Transverse colon (tissue), 4 donors: ENCODE data around the gene FCF1. TPM values are rescaled to one million over a fixed set of nuclear protein-coding genes. Genes with fewer than 3 reads are reported as not detected.
A peak's percentile ranks its signal among the peaks of the same experiment; 100 is the strongest.

Experiments
- DNase-seq: peaks from one replicate; pipeline ENCODE4 v3.0.0-alpha.2; 2019
- H3K27ac ChIP-seq, 4 donors: fragments of 200-600 bp; sonication (generic); 2 replicates each; pipeline ENCODE4 v1.5.1; 2016 to 2018; ENCODE audit warnings: inconsistent platforms in 4 of 4
- H3K27me3 ChIP-seq: fragments of 200-600 bp; sonication (generic); 2 replicates; pipeline ENCODE4 v1.5.1; 2017; ENCODE audit warnings: inconsistent platforms
- H3K36me3 ChIP-seq, 4 donors: fragments of 200-600 bp; sonication (generic); 2 replicates each; pipeline ENCODE4 v1.5.1; 2017 to 2019; ENCODE audit warnings: inconsistent platforms in 4 of 4
- H3K4me1 ChIP-seq, 4 donors: fragments of 200-600 bp; sonication (generic); 2 replicates each; pipeline ENCODE4 v1.5.1; 2017 to 2020; ENCODE audit warnings: inconsistent platforms in 4 of 4
- H3K4me3 ChIP-seq, 4 donors: fragments of 200-600 bp; sonication (generic); 1 replicate in 1 of 4; 2 replicates in 3 of 4; pipeline versions ENCODE4 v1.5.1 to v1.6.1; 2017 to 2019; ENCODE audit warnings: inconsistent platforms in 4 of 4
- H3K9me3 ChIP-seq, 2 donors: fragments of 200-600 bp; sonication (generic); 2 replicates each; pipeline ENCODE4 v1.5.1; 2017 to 2019; ENCODE audit warnings: inconsistent platforms in 2 of 2
- CTCF ChIP-seq, 5 experiments: fragments of 200-600 bp in 3 of 5; fragments of 450-650 bp in 2 of 5; sonication (generic) in 3 of 5; IDR thresholded peaks; 1 replicate in 2 of 5; 2 replicates in 3 of 5; pipeline ENCODE4 v1.5.1; 2016 to 2017; ENCODE audit warnings: antibody characterized with exemption in 5 of 5, inconsistent platforms in 3 of 5, mild to moderate bottlenecking in 2 of 5, moderate library complexity in 1 of 5
- EP300 ChIP-seq: sonication (generic); formaldehyde crosslinking; IDR thresholded peaks from one replicate; pipeline ENCODE4 v1.6.1; 2017; ENCODE audit warnings: antibody characterized with exemption, low read depth
- POLR2A ChIP-seq: fragments of 450-650 bp; IDR thresholded peaks from one replicate; pipeline ENCODE4 v1.6.1; 2016; ENCODE audit warnings: antibody characterized with exemption, mild to moderate bottlenecking, moderate library complexity
- POLR2AphosphoS5 ChIP-seq, 3 donors: sonication (generic); formaldehyde crosslinking; IDR thresholded peaks; one replicate each; pipeline ENCODE4 v1.6.1; 2016; ENCODE audit warnings: antibody characterized with exemption in 3 of 3
- WGBS, 2 donors: methylation state at CpG; one replicate each; pipeline ENCODE4 v1.1.5; 2018; ENCODE audit warnings: low coverage in 1 of 2; 5-methylcytosine and 5-hydroxymethylcytosine counted together
- in situ Hi-C, 4 donors: fragments of 200-750 bp; cut with MboI; loops; one replicate each; pipeline versions ENCODE4 v1.15.0 to v1.15.1; 2017; ENCODE audit warnings: low sequenced_read_pairs in 3 of 4, low pct_ligation_motif_present in 1 of 4, low pct_unique_long_range_greater_than_20kb in 1 of 4
- intact Hi-C: fragments of 100-400 bp; cut with DNase I; formaldehyde crosslinking; loops from one replicate; pipeline ENCODE4 v1.15.1; 2023; ENCODE audit warnings: low total_unique reads
- total RNA-seq, 4 donors: library from RNA; depleted of rRNA; stranded (reverse); fragments of >200 nt; gene quantifications; one replicate each; pipeline ENCODE4 v1.1.0, GENCODE V29; 2016

FCF1 gene
- total RNA-seq, 4 donors from 2014 or later, result 0.37 to 25.5 (median 15.6) TPM

DNA sequence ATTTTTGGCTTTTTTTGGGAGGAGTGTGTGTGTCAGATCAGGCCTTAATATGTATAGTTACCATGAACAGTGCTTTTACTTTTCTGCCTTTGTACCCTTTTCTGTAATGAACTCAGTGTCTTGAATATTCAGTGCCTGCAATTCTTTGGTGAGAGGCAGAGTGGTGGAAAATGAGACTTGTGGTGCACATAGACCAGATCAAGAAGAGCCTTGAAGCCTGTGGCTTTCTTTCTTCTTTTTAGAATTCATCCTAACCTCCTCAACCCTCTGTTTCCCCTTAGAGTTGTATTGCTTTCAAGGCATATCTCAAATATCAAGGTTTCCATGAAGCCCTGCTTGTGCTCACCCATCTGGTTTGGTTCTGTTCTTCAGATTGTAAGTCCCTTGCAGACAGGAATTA, 52.8 kb downstream of the FCF1 start:
- Histone ChIP-seq H3K27me3 (no peaks in the 10 kb centered on the region), H3K36me3 (no peaks in the 10 kb centered on the region), H3K4me3 (peak overlapping the region in 1 of 4 donors; percentile 76), H3K4me1 (peaks cover 5 to 56% (median 27%) of the 10 kb centered on the region in 4 donors), H3K9me3 (no peaks in the 10 kb centered on the region), H3K27ac (no peak overlapping the region)
- intact Hi-C loops, result no loop called here
- in situ Hi-C loops, result no loop called here
- no peak for DNase-seq
- TF ChIP-seq POLR2A (no peak), EP300 (no peak)

GRCh38 chr14:74771399-74771798, 58.5 kb downstream of the FCF1 start:
- intact Hi-C loops (no loop called here), in situ Hi-C loops (no loop called here)
- TF ChIP-seq POLR2AphosphoS5 (IDR thresholded peaks at IDR 0.05), result no peak
- no peak for TF ChIP-seq EP300
- TF ChIP-seq POLR2A, result no peak
- TF ChIP-seq CTCF (IDR thresholded peaks at IDR 0.05), result no peak
- Histone ChIP-seq H3K4me1 (peaks cover 0 to 23% (median 2%) of the 10 kb centered on the region in 4 donors), H3K27me3 (no peaks in the 10 kb centered on the region), H3K4me3 (no peak overlapping the region), H3K9me3 (no peaks in the 10 kb centered on the region), H3K27ac (no peak overlapping the region), H3K36me3 (peaks cover 0 to 3% (median 0%) of the 10 kb centered on the region in 4 donors)
- 90% methylated on average over 5 of the region's 5 CpGs; no CpG with 5 or more reads in 1 of the 2 donors for WGBS, 2 donors
- no peak for DNase-seq

DNA sequence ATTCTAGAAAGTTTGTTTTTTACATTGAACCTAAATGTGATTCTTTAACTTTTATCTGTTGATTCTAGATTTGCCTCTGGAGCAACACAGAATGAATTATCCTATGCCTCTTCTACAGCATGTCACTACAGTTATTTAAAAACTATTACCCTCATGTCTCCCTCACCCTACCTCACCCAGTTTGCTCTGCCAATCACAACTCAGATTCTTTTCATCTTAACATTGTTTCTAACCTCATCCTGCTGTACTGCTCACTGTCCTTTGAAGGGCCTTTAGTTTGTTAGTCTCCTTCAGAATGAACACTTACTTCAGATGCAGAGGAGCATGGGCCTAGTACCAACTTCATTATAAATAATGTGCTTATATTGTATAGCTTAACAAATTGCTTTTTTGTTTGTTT, 71.7 kb downstream of the FCF1 start:
- Histone ChIP-seq H3K4me1 (no peaks in the 10 kb centered on the region), H3K27ac (no peak overlapping the region), H3K27me3 (no peaks in the 10 kb centered on the region), H3K9me3 (no peaks in the 10 kb centered on the region), H3K4me3 (no peak overlapping the region), H3K36me3 (peaks cover 0 to 39% (median 19%) of the 10 kb centered on the region in 4 donors)
- DNase-seq, result no peak
- in situ Hi-C loops, result no loop called here
- intact Hi-C loops, result no loop called here
- TF ChIP-seq POLR2AphosphoS5 (IDR thresholded peaks at IDR 0.05), result no peak
- TF ChIP-seq EP300, result no peak
- TF ChIP-seq CTCF (IDR thresholded peaks at IDR 0.05), result no peak
- TF ChIP-seq POLR2A, result no peak

- no peak overlapping the region for H3K27ac ChIP-seq
- no peak overlapping the region for H3K4me3 ChIP-seq
- DNase-seq, result no peak
- in situ Hi-C loops, result no loop called here
- no peaks in the 10 kb centered on the region for H3K27me3 ChIP-seq
- H3K4me1 ChIP-seq, result no peaks in the 10 kb centered on the region
- WGBS, 2 donors, result 52 to 67% methylated on average over 1 of the region's 1 CpG
- peaks cover 0 to 34% (median 17%) of the 10 kb centered on the region in 4 donors for H3K36me3 ChIP-seq
- no peaks in the 10 kb centered on the region for H3K9me3 ChIP-seq
- intact Hi-C loops, result no loop called here
- TF ChIP-seq CTCF (IDR thresholded peaks at IDR 0.05), result no peak
- TF ChIP-seq POLR2A, result no peak
- no peak for TF ChIP-seq EP300
- no peak for TF ChIP-seq POLR2AphosphoS5 (IDR thresholded peaks at IDR 0.05)
Measured at GRCh38 chr14:74785056-74785613, 72.2 kb downstream of the FCF1 start.

GRCh38 chr14:74786796-74787315, 73.9 kb downstream of the FCF1 start:
- no peaks in the 10 kb centered on the region for H3K4me1 ChIP-seq
- peak in 1 of 5 experiments; percentile 8 for TF ChIP-seq CTCF (IDR thresholded peaks at IDR 0.05)
- no peak for TF ChIP-seq POLR2A
- H3K4me3 ChIP-seq, result no peak overlapping the region
- H3K36me3 ChIP-seq, result peaks cover 0 to 20% (median 8%) of the 10 kb centered on the region in 4 donors
- H3K27ac ChIP-seq, result no peak overlapping the region
- in situ Hi-C loops, result no loop called here
- WGBS, 2 donors, result 92 to 95% methylated on average over 2 of the region's 2 CpGs
- H3K27me3 ChIP-seq, result no peaks in the 10 kb centered on the region
- H3K9me3 ChIP-seq, result no peaks in the 10 kb centered on the region
- DNase-seq, result no peak
- intact Hi-C loops, result no loop called here
